Aorta (tissue), 5 donors: ENCODE measurements around the gene TSC22D3. TPM values are rescaled to one million over a fixed set of nuclear protein-coding genes. Genes with fewer than 3 reads are reported as not detected.
"Not testable (repeated sequence)": the region's sequence is repeated elsewhere in the genome, so short reads cannot be mapped to it uniquely, and the experiment has no call there.

ENCODE experiments used
- ATAC-seq: fragments of 200-7000 bp; cut with Tn5 transposase; one replicate; pipeline ENCODE4 v1.9.1; 2022; ENCODE audit warnings: moderate library complexity; ENCODE audit not compliant: low FRiP score
- DNase-seq, 2 donors: peaks; one replicate each; pipeline ENCODE4 v3.0.0-alpha.2; 2020
- H3K27ac ChIP-seq, 2 donors: one replicate each; pipeline ENCODE4 v1.5.1; 2013; ENCODE audit warnings: low read length in 2 of 2, mild to moderate bottlenecking in 2 of 2, moderate library complexity in 2 of 2, control low read depth in 1 of 2, inconsistent platforms in 1 of 2, low read depth in 1 of 2
- H3K27me3 ChIP-seq, 2 donors: one replicate each; pipeline ENCODE4 v1.6.1; 2013; ENCODE audit warnings: control low read depth in 1 of 2, low read length in 1 of 2, mild to moderate bottlenecking in 1 of 2, moderate library complexity in 1 of 2; ENCODE audit not compliant: insufficient read depth in 2 of 2, control insufficient read depth in 1 of 2
- H3K36me3 ChIP-seq, 2 donors: one replicate each; pipeline ENCODE4 v1.6.1; 2013; ENCODE audit warnings: control low read depth in 1 of 2, low read length in 1 of 2, mild to moderate bottlenecking in 1 of 2; ENCODE audit not compliant: insufficient read depth in 2 of 2, control insufficient read depth in 1 of 2
- H3K4me1 ChIP-seq, 2 donors: one replicate each; pipeline ENCODE4 v1.6.1; 2013; ENCODE audit warnings: low read length in 2 of 2, control low read depth in 1 of 2, mild to moderate bottlenecking in 1 of 2, moderate library complexity in 1 of 2; ENCODE audit not compliant: insufficient read depth in 2 of 2, control insufficient read depth in 1 of 2
- H3K4me3 ChIP-seq, 2 donors: one replicate each; pipeline ENCODE4 v1.5.1; 2013; ENCODE audit warnings: low read length in 2 of 2, control low read depth in 1 of 2, mild to moderate bottlenecking in 1 of 2
- H3K9me3 ChIP-seq: one replicate; pipeline ENCODE4 v1.6.1; 2013; ENCODE audit warnings: mild to moderate bottlenecking, low read length; ENCODE audit not compliant: control insufficient read depth
- WGBS, 2 donors: extraction: QIAGEN DNeasy Blood & Tissue Kit; methylation state at CpG; one replicate each; pipeline ENCODE4 v1.1.7; 2013; 5-methylcytosine and 5-hydroxymethylcytosine counted together
- intact Hi-C, 2 donors: fragments of 100-400 bp; cut with DNase I; formaldehyde crosslinking; loops; one replicate each; pipeline versions ENCODE4 v1.14.2 to v1.15.0; 2022
- long read RNA-seq, 2 donors: library from polyadenylated mRNA; unstranded; transcript quantifications; one replicate each; pipeline ENCODE4 v2.0.0, GENCODE V29; 2020 to 2021
- polyA plus RNA-seq, 2 donors: library from polyadenylated mRNA; stranded (reverse); fragments of 200-250 nt; gene quantifications; one replicate each; pipeline ENCODE4 v1.2.3, GENCODE V29; 2013
- total RNA-seq, 2 donors: library from RNA; stranded (reverse); fragmentation: NEBNext Ultra II Directional; extraction: Animal tissue kit (Norgen Biotek cat#: 25700); gene quantifications; one replicate each; pipeline ENCODE4 v1.2.1, GENCODE V29; 2021
- donor health status: healthy with polysubstance abuse.
- donor health status: Bipolar disorder and iron deficiency.
- donor health status: DM: no; HTN: no; CAD: no.
- donor health status: DM: no; HTN: no; CAD: no.
- donor health status: DM: yes; HTN: yes; CAD: no.

Gene TSC22D3
- total RNA-seq (100 to 1,000 TPM in 1 of 2 donors, 10 to 100 TPM in 1; 92.1 to 265 TPM), polyA plus RNA-seq (100 to 1,000 TPM; 228 to 277 TPM)
- long read RNA-seq, donor 1, transcript TSC22D3-206 (3 exons, 2,027 nt) = major isoform, 1,031 of 1,202 reads
- long read RNA-seq, donor 1, transcript TSC22D3-205 (3 exons, 1,812 nt) = minor isoform, 23 of 1,202 reads
- long read RNA-seq, donor 1, transcript TSC22D3-203 (3 exons, 2,266 nt) = minor isoform, 74 of 1,202 reads
- long read RNA-seq, donor 1, transcript TSC22D3-208 (2 exons, 576 nt) = minor isoform, 11 of 1,202 reads
- long read RNA-seq, donor 1, partial matches to known transcripts = 0 of 1,202 reads
- long read RNA-seq, donor 1, other reads (novel, unspliced or antisense) = 52 of 1,202 reads
- long read RNA-seq, donor 2, transcript TSC22D3-205 (3 exons, 1,812 nt) = minor isoform, 10 of 78 reads
- long read RNA-seq, donor 2, transcript TSC22D3-208 (2 exons, 576 nt) = minor isoform, 5 of 78 reads
- long read RNA-seq, donor 2, transcript TSC22D3-203 (3 exons, 2,266 nt) = minor isoform, 9 of 78 reads
- long read RNA-seq, donor 2, transcript TSC22D3-206 (3 exons, 2,027 nt) = major isoform, 45 of 78 reads
- long read RNA-seq, donor 2, partial matches to known transcripts = 0 of 78 reads
- long read RNA-seq, donor 2, other reads (novel, unspliced or antisense) = 8 of 78 reads

DNA sequence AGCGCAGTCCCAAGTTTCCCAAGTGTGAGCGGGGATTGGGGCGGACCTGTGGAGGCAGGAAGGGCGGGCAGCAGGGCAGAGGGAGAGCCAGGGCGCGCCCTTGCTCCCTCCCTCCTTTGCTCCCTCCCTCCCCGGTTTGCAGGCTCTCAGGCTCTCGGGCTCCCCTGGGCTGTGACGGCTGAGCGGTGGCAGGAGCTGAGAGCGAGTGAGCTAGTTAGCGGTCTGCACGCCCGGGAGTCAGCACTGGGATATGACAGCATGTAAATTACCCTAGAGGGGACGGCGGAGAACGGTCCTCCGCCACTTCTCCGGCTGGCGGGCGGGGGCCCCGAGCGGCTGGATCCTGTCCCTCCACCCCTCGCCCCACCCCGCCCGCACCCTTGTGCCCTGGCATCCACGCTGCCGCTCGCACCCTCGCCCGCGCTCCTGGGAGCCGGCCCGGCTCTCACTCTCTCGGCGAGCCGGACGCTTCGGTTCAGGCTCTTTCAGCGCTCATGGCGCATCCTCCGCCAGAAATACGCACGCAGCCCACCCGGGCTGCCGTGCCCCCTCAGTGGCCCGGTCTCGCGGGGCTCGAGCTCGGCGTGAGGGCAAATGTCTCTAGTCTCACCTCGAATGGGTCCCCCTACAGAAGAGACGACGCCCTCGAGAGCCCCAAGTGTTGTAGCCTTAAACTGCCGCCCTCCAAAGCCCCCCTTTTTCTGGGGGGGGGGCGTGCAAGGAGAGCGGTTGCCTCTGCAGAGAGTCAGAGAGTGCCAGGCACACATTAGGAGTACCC, at the start of gene TSC22D3:
Gene TSC22D3 (minus strand): TSS at position 54 of the 778 bp plus-strand sequence. CDS start 368 bp downstream, outside the sequence.
- H3K4me1 ChIP-seq = peaks cover 0 to 2% of the 10 kb centered on the region in 2 donors
- peak; percentile 86 to 90 for DNase-seq
- H3K27ac ChIP-seq = peak within 1 kb of the TSS in 1 of 2 donors; percentile 87
- intact Hi-C loops = loop anchor here (2.0 to 5.0 kb wide), 4 partner anchors 57 to 119 kb away; no protein-coding TSS in a partner anchor
- 0 to 17% methylated on average over 55 to 59 of the region's 59 CpGs for WGBS, 2 donors
- no peaks in the 10 kb centered on the region for H3K36me3 ChIP-seq
- no peaks in the 10 kb centered on the region for H3K27me3 ChIP-seq
- peak; percentile 89 for ATAC-seq
- no peaks in the 10 kb centered on the region for H3K9me3 ChIP-seq
- peak within 1 kb of the TSS; percentile 32 to 59 for H3K4me3 ChIP-seq

DNA sequence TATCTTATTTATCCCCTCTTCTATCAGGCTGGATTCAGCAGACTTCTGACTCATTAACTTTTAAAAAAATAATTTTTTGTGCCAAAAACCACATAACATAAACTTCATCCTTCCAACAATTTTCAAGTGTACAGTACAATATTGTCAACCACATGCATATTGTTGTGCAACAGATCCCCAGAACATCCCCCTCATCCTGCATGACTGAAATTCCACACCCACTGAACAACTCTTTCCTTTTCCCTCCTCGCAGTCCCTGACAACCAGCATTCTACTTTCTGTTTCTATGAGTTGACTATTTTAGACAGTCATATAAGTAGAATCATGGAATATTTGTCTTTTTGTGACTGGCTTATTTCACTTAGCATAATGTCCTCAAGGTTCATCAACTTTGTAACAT, 47.9 kb upstream of the TSC22D3 start:
- ATAC-seq (no peak), DNase-seq (no peak)
- Histone ChIP-seq H3K27ac (no peak overlapping the region), H3K4me1 (no peaks in the 10 kb centered on the region), H3K4me3 (no peak overlapping the region), H3K9me3 (peaks cover 2% of the 10 kb centered on the region), H3K36me3 (no peaks in the 10 kb centered on the region), H3K27me3 (no peaks in the 10 kb centered on the region)
- intact Hi-C loops = no loop called here
- 38 to 41% methylated on average over 1 of the region's 1 CpG for WGBS, 2 donors

GRCh38 chrX:107823042-107823441, 47.5 kb upstream of the TSC22D3 start:
- ATAC-seq (no peak), DNase-seq (no peak)
- 78 to 93% methylated on average over 2 of the region's 2 CpGs for WGBS, 2 donors
- Histone ChIP-seq H3K4me1 (no peaks in the 10 kb centered on the region), H3K4me3 (no peak overlapping the region), H3K27me3 (no peaks in the 10 kb centered on the region), H3K9me3 (peaks cover 2% of the 10 kb centered on the region), H3K36me3 (no peaks in the 10 kb centered on the region), H3K27ac (no peak overlapping the region)
- intact Hi-C loops = no loop called here

GRCh38 chrX:107818900-107819521, 43.4 kb upstream of the TSC22D3 start:
- Histone ChIP-seq H3K9me3 (peaks cover 2% of the 10 kb centered on the region), H3K27me3 (no peaks in the 10 kb centered on the region), H3K4me1 (no peaks in the 10 kb centered on the region), H3K27ac (no peak overlapping the region), H3K4me3 (no peak overlapping the region), H3K36me3 (no peaks in the 10 kb centered on the region)
- no peak for ATAC-seq
- no peak for DNase-seq
- intact Hi-C loops = no loop called here

- H3K27me3 ChIP-seq, H3K36me3 ChIP-seq, H3K4me1 ChIP-seq, H3K27ac ChIP-seq, DNase-seq, intact Hi-C loops, H3K4me3 ChIP-seq, H3K9me3 ChIP-seq, ATAC-seq: not testable (repeated sequence)
- WGBS, 2 donors = 69 to 92% methylated on average over 10 of the region's 10 CpGs
Observed at GRCh38 chrX:107810053-107810452, 34.5 kb upstream of the TSC22D3 start.

DNA sequence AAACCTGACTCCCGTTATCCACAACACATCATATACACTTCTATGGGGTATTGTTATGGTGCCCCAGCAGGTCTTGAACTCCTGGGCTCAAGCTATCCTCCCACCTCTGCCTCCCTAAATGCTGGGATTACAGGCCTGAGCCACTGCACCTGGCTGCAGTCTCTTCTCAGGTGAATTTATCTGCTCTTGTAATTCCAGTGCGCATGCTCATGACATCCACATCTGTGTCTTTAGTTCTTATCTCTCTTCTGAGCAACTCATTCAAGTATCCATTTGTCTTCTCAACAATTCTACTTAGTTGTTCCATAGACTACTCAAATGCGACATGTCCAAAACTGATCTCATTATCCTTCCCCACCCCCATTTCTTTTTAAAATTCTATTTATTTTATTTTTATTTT, 29.6 kb upstream of the TSC22D3 start:
- DNase-seq = no peak
- H3K4me1 ChIP-seq = no peaks in the 10 kb centered on the region
- intact Hi-C loops = no loop called here
- H3K27me3 ChIP-seq = no peaks in the 10 kb centered on the region
- no peaks in the 10 kb centered on the region for H3K9me3 ChIP-seq
- 87 to 88% methylated on average over 3 of the region's 3 CpGs for WGBS, 2 donors
- no peak for ATAC-seq
- H3K36me3 ChIP-seq = no peaks in the 10 kb centered on the region
- no peak overlapping the region for H3K27ac ChIP-seq
- H3K4me3 ChIP-seq = no peak overlapping the region

DNA sequence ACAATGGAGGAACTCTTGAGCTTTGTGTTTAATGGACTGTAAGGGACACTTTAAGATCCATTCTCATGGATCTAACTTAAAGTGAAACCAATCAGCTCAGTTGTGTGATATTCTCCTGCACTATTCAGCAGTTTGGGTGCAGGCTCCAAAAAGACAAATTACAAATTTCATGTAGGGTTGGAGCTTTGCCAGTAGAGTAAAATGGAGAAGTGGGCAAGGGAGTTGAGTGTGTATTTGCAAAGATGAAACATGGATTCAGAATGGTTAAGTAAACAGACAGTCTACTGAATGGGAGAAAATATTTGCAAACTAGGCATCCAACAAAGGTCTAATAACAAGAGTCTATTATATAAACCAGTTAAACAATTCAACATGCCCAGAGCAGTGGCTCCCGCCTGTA, 28.8 kb upstream of the TSC22D3 start:
- intact Hi-C loops = no loop called here
- Histone ChIP-seq H3K4me1 (no peaks in the 10 kb centered on the region), H3K4me3 (no peak overlapping the region), H3K9me3 (no peaks in the 10 kb centered on the region), H3K27me3 (no peaks in the 10 kb centered on the region), H3K27ac (no peak overlapping the region), H3K36me3 (no peaks in the 10 kb centered on the region)
- ATAC-seq (no peak), DNase-seq (no peak)
- WGBS, 2 donors = 63 to 89% methylated on average over 1 of the region's 1 CpG

DNA sequence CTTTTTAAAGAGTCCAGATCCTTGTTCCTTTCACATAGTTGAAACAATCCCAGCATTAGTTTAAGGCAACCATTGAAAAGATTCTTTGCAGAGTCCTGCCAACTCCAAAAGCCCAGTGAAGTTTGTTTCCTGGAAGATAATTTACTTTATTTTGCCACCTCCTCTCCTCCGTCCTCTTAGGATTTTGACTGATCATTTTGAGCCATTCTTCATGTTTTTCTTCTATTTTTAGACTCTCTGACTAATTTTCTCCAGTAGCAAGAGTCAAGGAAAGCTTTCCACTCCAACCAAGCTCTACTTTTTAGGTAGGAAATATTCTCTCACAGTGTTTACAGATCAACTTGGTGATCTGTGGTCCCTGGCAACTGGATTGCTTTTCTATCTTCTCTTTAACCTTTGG, 12.2 kb upstream of the TSC22D3 start:
- no peak for DNase-seq
- Histone ChIP-seq H3K27me3 (no peaks in the 10 kb centered on the region), H3K4me3 (no peak overlapping the region), H3K9me3 (no peaks in the 10 kb centered on the region), H3K27ac (peak overlapping the region; percentile 17 to 67), H3K4me1 (no peaks in the 10 kb centered on the region), H3K36me3 (no peaks in the 10 kb centered on the region)
- ATAC-seq = peak; percentile 56
- intact Hi-C loops = no loop called here
- WGBS, 2 donors = 0 to 3% methylated on average over 1 of the region's 1 CpG
